Left forelimb (tissue), 1 donor: ENCODE results near the gene SPDYA.
A peak's percentile ranks its signal among the peaks of the same experiment; 100 is the strongest.
"Not testable (repeated sequence)": the region's sequence is repeated elsewhere in the genome, so short reads cannot be mapped to it uniquely, and the experiment has no call there.

Experiments
- DNase-seq: peaks from one replicate; pipeline ENCODE4 v3.0.0-alpha.2; 2018; ENCODE audit warnings: low spot score

SPDYA gene

DNA sequence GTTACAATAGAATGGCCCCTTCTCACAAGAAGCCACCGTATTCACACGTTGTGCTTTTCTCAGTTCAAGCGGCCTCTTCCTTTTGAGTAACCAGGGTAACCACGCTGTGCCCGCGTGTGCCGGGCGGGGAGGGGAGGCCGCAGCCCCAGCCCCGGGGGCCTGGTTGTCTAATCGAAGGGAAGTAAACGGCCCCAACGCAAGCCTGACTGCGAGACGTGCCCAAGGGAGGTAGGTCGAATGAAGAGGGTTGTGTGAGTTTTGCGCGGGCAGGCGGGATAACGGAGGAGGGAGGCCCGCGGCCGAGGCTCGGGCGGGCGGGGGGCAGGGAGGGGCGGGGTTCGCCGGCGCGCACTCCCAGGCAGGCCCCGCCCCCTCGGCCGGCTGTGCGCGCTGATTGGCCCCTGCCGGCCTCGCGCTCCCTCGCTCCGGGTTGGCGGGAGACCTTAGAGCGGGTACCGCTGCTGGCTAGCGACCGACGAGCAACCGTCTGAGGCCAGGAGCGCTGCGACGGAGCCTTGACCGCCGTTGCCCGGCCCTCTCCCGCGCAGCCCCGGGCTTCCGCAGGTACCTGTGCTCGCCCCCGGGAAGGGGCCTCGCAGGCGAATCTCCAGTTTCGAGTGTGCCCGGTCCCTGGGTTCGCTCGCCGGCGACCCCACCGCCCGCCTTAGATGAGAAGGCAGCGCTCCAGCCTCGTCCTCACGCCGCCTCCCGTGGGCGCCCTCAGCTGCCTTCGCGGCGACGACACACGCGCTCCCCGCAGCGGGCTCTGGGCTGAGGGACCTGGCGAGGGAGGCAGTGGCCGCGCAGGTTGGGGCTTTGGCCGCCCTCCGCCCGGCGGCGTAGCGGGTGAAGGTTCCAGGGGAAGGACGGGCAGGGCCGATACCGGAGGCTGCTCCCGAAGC, at the start of gene SPDYA:
TSS of gene SPDYA (plus strand) at position 451 of the 902 bp plus-strand sequence. CDS start 5,181 bp downstream, outside the sequence.
- peak; percentile 84 for DNase-seq

GRCh38 chr2:28761420-28761819, 49.2 kb upstream of the SPDYA start:
- no peak for DNase-seq

- no peak for DNase-seq
Measured at GRCh38 chr2:28764909-28765711, 45.5 kb upstream of the SPDYA start.

GRCh38 chr2:28766070-28766469, 44.6 kb upstream of the SPDYA start:
- DNase-seq, result no peak

- DNase-seq, result no peak
Measured at GRCh38 chr2:28767337-28767736, 43.3 kb upstream of the SPDYA start.

DNA sequence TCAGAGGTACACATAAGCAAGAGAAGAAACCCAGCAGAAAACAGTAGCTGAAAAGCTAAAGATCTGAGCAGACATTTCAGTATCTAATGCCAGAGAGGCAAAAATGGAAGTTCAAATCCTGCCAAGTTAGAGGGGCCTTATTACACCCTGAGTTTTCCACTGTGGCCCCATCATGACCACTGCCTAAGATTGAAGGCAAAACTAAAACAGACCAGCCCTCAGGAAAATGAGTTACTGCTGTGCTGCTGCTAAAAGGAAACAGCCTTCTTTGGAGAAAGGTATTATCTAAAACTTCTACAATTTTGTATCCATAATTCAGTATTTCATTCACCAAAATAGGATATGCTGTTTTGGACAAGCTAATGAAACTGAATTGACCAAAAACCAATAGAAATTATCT, 42.2 kb upstream of the SPDYA start:
- no peak for DNase-seq

DNA sequence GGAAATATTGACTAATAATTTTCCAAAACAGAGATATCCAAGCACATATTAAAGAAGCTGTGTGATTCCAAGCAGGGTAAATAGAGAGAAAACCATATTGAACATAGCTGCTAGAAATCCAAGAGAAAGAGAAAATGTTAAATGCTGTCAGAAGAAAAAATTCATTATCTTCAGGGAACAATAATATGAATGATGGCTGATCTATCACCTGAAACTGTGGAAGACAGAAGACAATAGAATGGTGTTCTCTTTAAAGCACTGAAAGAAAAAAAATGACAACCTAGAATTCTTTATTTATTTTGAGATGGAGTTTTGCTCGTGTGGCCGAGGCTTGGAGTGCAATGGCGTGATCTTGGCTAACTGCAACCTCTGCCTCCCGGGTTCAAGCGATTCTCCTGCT, 41.7 kb upstream of the SPDYA start:
- no peak for DNase-seq

DNA sequence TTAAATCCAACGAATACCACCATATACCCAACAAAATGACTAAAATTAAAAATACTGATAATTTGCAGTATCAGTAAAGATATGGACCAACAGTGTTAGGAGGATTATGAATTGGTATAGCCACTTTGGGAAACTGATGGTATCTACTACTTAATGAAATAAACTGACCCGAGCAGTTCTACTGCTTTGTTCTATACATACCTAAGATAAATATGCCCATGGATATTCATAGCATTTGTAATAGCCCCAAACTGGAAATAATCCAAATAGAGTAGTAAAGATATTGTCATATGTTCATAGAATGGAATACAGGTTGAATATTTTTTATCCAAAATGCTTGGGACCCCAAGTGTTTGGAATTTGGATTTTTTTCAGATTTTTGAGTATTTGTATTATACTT, 38.3 kb upstream of the SPDYA start:
- no peak for DNase-seq

- DNase-seq, result no peak
Measured at GRCh38 chr2:28776471-28776870, 34.2 kb upstream of the SPDYA start.

DNA sequence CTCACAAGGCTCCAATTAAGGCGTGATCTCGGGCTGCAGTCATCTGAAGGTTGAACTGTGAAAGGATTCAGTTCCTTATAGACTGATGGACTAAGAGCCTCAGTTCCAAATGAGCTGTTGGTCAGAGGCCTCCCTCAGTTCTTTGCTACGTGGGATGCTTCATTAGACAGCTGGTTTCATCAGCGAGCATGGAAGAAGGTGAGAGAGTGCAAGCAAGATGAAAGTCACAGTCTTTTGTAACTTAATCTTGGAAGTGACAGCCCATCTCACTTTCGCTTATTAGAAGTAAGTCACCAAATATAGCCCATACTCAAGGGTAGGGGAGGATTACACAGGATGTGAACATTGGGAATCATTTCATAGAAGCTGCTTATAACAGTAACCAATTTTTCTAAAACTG, 32.2 kb upstream of the SPDYA start:
- DNase-seq, result no peak

GRCh38 chr2:28779001-28779400, 31.6 kb upstream of the SPDYA start:
- no peak for DNase-seq

DNA sequence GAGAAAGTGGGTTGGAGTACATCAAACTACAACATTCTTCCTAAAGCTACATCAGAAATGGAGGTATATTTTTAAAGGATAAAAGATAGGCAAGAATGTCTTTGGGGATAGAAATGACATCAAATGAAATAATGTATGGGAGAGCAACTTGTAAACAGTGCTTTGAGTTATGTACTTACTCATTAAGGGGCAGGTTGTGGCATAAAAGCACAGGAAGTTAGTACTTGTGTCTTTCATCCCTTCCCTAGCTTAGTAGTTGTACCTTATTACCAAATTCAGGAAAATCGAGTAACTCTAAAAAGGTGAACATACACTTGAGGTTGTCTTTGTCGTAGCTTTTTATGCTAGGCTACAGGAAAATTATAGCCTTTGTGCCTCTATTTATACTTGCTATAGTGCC, 30.1 kb upstream of the SPDYA start:
- DNase-seq, result no peak

GRCh38 chr2:28782423-28782822, 28.2 kb upstream of the SPDYA start:
- DNase-seq, result no peak

DNA sequence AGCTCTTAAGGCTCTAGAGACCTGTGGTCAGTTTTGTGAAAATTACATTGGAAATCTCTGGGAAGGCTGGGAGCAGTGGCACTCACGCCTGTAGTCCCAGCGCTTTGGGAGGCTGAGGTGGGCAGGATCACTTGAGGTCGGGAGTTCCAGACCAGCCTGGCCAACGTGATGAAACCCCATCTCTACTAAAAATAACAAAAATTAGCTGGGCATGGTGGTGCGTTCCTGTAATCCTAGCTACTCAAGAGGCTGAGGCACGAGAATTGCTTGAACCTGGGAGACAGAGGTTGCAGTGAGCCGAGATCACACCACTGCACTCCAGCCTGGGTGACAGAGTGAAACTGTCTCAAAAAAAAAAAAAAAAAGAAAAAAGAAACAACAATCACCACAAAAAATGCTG, 26.1 kb upstream of the SPDYA start:
- DNase-seq, result not testable (repeated sequence)

DNA sequence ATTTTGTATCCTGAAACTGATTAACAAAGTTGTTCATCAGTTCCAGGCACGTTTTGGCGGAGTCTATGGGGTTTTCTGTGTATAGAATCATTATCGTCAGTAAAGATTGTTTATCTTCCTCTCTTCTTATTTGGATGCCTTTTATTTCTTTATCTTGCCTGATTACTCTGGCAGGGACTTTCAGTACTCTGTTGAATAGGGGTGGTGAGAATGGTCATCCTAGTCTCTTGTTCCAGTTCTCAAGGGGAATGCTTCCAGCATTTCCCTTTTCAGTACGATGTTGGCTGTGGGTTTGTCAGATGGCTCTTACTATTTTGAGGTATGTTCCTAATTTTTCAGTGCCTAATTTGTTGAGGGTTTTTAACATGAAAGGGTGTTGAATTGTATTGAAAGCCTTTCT, 14.0 kb upstream of the SPDYA start:
- no peak for DNase-seq

GRCh38 chr2:28801726-28802125, 8.9 kb upstream of the SPDYA start:
- DNase-seq, result no peak

- DNase-seq, result no peak
Measured at GRCh38 chr2:28802975-28803429, 7.6 kb upstream of the SPDYA start.

DNA sequence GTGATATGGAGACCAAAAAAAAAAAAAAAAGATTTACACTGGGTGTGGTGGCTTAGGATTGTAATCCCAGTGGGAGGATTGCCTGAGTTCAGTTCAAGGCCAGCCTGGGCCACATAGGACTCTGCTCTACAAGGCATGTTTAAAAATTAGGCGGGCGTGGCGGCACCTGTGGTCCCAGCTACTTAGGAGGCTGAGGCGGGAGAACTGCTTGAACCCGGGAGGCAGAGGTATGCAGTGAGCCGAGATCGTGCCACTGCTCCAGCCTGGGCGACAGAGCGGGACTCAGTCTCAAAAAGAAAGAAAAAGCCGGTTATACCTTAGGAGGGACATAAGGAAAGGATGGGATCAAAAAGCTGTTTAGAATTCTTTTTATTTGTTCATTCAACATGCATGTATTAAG, 707 bp upstream of the SPDYA start:
- no peak for DNase-seq

- DNase-seq, result no peak
Measured at GRCh38 chr2:28818053-28818452, 7.4 kb downstream of the SPDYA start.

DNA sequence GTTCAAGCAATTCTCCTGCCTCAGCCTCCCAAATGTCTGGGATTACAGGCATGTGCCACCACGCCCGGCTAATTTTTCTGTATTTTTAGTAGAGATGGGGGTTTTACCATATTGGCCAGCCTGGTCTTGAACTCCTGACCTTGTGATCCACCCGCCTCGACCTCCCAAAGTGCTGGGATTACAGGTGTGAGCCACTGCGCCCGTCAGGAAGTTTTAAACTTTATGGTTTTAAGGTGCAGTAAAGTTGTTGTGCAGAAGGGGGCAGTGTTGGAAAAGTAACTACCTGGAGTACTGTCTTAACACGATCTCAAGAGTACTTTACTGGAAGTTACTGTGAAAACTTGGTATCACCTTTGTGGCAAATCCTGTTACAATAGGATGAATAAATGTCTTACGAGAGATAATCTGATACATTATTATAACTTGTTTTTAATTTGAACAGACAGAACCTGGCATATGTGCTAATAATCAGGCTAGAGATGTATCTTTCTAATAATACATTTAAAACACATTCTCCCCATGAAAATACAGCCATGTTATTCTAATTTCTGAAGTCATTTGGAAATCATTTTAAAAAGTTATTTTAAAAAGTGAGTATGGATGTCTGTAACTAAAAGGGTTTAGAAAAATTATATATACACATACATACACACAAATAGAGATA, 10.8 kb downstream of the SPDYA start:
- DNase-seq, result no peak

GRCh38 chr2:28822036-28822435, 11.4 kb downstream of the SPDYA start:
- DNase-seq, result no peak

GRCh38 chr2:28824207-28824606, 13.6 kb downstream of the SPDYA start:
- no peak for DNase-seq

DNA sequence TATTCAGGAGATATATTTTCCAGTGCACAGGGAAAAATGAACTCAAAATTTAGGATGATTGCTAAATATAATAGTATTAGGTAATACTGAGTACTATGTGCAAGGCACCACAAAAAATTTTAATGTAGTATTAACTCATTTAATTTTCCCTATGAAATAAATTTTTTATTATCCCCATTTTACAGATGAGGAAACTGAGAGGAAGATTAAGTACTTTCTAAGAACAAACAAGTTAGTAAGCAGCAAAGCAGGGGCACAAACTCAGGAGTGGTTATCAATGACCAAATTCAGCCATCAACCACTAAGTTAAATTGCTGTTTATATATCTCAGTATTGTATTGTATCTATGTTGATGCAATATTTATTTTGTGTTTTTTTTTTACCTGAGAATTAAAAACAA, 14.2 kb downstream of the SPDYA start:
- no peak for DNase-seq
